Prostate gland (tissue), 2 donors: ENCODE data around the gene ACOT8. TPM values are rescaled to one million over a fixed set of nuclear protein-coding genes. Genes with fewer than 3 reads are reported as not detected.
"Not testable (repeated sequence)": the region's sequence is repeated elsewhere in the genome, so short reads cannot be mapped to it uniquely, and the experiment has no call there.

Experiments used
- DNase-seq: peaks from one replicate; pipeline ENCODE4 v3.0.0-alpha.2; 2019; ENCODE audit warnings: low spot score
- H3K27ac ChIP-seq, 2 donors: fragments of 200-600 bp; sonication (generic); 2 replicates each; pipeline ENCODE4 v1.5.1; 2017 to 2019
- H3K27me3 ChIP-seq: fragments of 200-600 bp; sonication (generic); replicated peaks from 2 replicates; pipeline ENCODE4 v1.5.1; 2019; ENCODE audit not compliant: insufficient read depth
- H3K36me3 ChIP-seq, 2 donors: fragments of 200-600 bp; sonication (generic); 1 replicate in 1 of 2; 2 replicates in 1 of 2; pipeline versions ENCODE4 v1.5.1 to v1.8.1; 2017 to 2019
- H3K4me1 ChIP-seq: fragments of 200-600 bp; sonication (generic); replicated peaks from 2 replicates; pipeline ENCODE4 v1.5.1; 2019
- H3K4me3 ChIP-seq, 2 donors: fragments of 200-600 bp; sonication (generic); 2 replicates each; pipeline ENCODE4 v1.5.1; 2017 to 2019
- H3K9me3 ChIP-seq: fragments of 200-600 bp; sonication (generic); 2 replicates; pipeline ENCODE4 v1.5.1; 2017
- CTCF ChIP-seq, 4 experiments: fragments of 200-600 bp in 2 of 4; fragments of 450-650 bp in 2 of 4; sonication (generic) in 2 of 4; IDR thresholded peaks; 1 replicate in 3 of 4; 2 replicates in 1 of 4; pipeline ENCODE4 v1.5.1; 2016 to 2019; ENCODE audit warnings: antibody characterized with exemption in 4 of 4, mild to moderate bottlenecking in 2 of 4, moderate library complexity in 2 of 4
- POLR2A ChIP-seq: fragments of 450-650 bp; IDR thresholded peaks from one replicate; pipeline ENCODE4 v1.6.1; 2016; ENCODE audit warnings: antibody characterized with exemption, mild to moderate bottlenecking
- POLR2AphosphoS5 ChIP-seq: sonication (generic); formaldehyde crosslinking; IDR thresholded peaks from one replicate; pipeline ENCODE4 v1.6.1; 2017; ENCODE audit warnings: antibody characterized with exemption
- WGBS: methylation state at CpG from one replicate; pipeline ENCODE4 v1.1.5; 2018; 5-methylcytosine and 5-hydroxymethylcytosine counted together
- intact Hi-C: fragments of 100-400 bp; cut with DNase I; formaldehyde crosslinking; loops from one replicate; pipeline ENCODE4 v1.14.2; 2022
- total RNA-seq, 2 donors: library from RNA; depleted of rRNA; stranded (reverse); fragments of >200 nt; gene quantifications; one replicate each; pipeline ENCODE4 v1.1.0, GENCODE V29; 2016

ACOT8 gene
- total RNA-seq: 10 to 100 TPM; 57.4 to 68.1 TPM

GRCh38 chr20:45857114-45857881, at the start of gene ACOT8, which contains the start of gene ZSWIM3:
Gene ACOT8 (minus strand): TSS chr20:45857392. CDS start chr20:45857315, 77 bp downstream.
Gene ZSWIM3 (plus strand): TSS chr20:45857614. CDS start chr20:45857826, 212 bp downstream.
- peak; percentile 100 for DNase-seq
- peaks cover 14% of the 10 kb centered on the region for H3K4me1 ChIP-seq
- TF ChIP-seq CTCF (IDR thresholded peaks at IDR 0.05) (peak in 1 of 4 experiments; percentile 3), POLR2AphosphoS5 (peak; percentile 99), POLR2A (peak; percentile 39)
- H3K27ac ChIP-seq: peak within 1 kb of the TSS; percentile 65 to 70
- intact Hi-C loops: loop anchor here (5.0 kb wide), 1 partner anchor 35 kb away; no protein-coding TSS in a partner anchor
- H3K27me3 ChIP-seq: no peaks in the 10 kb centered on the region
- 0% methylated on average over 36 of the region's 36 CpGs for WGBS
- H3K9me3 ChIP-seq: no peaks in the 10 kb centered on the region
- no peaks in the 10 kb centered on the region for H3K36me3 ChIP-seq
- peak within 1 kb of the TSS; percentile 60 to 73 for H3K4me3 ChIP-seq

GRCh38 chr20:45905505-45906079, 48.4 kb upstream of the ACOT8 start:
- 92% methylated on average over 8 of the region's 8 CpGs for WGBS
- no peaks in the 10 kb centered on the region for H3K9me3 ChIP-seq
- H3K36me3 ChIP-seq: no peaks in the 10 kb centered on the region
- no peak for TF ChIP-seq POLR2A
- no peak for TF ChIP-seq CTCF (IDR thresholded peaks at IDR 0.05)
- TF ChIP-seq POLR2AphosphoS5: no peak
- intact Hi-C loops: no loop called here
- no peak for DNase-seq
- H3K4me1 ChIP-seq: no peaks in the 10 kb centered on the region
- no peak overlapping the region for H3K27ac ChIP-seq
- no peak overlapping the region for H3K4me3 ChIP-seq
- no peaks in the 10 kb centered on the region for H3K27me3 ChIP-seq

- 85% methylated on average over 15 of the region's 16 CpGs for WGBS
- Histone ChIP-seq H3K27ac (no peak overlapping the region), H3K36me3 (no peaks in the 10 kb centered on the region), H3K9me3 (no peaks in the 10 kb centered on the region), H3K4me1 (no peaks in the 10 kb centered on the region), H3K27me3 (no peaks in the 10 kb centered on the region), H3K4me3 (no peak overlapping the region)
- DNase-seq: no peak
- TF ChIP-seq CTCF (IDR thresholded peaks at IDR 0.05) (no peak), POLR2A (no peak), POLR2AphosphoS5 (no peak)
- intact Hi-C loops: no loop called here
Measured at GRCh38 chr20:45904583-45905504, 47.7 kb upstream of the ACOT8 start.

GRCh38 chr20:45902199-45902701, 45.1 kb upstream of the ACOT8 start:
- whole genome bisulfite sequencing: 96% methylated on average over 14 of the region's 14 CpGs
- no peaks in the 10 kb centered on the region for H3K4me1 ChIP-seq
- no peaks in the 10 kb centered on the region for H3K9me3 ChIP-seq
- DNase-seq: no peak
- TF ChIP-seq POLR2A: no peak
- no peak for TF ChIP-seq POLR2AphosphoS5
- TF ChIP-seq CTCF (IDR thresholded peaks at IDR 0.05): no peak
- no peaks in the 10 kb centered on the region for H3K36me3 ChIP-seq
- H3K27me3 ChIP-seq: no peaks in the 10 kb centered on the region
- no peak overlapping the region for H3K4me3 ChIP-seq
- H3K27ac ChIP-seq: no peak overlapping the region
- intact Hi-C loops: no loop called here

GRCh38 chr20:45901332-45901731, 44.1 kb upstream of the ACOT8 start:
- H3K27me3 ChIP-seq, H3K4me1 ChIP-seq, DNase-seq, H3K9me3 ChIP-seq, H3K36me3 ChIP-seq, H3K27ac ChIP-seq, intact Hi-C loops, H3K4me3 ChIP-seq: not testable (repeated sequence)
- 95% methylated on average over 6 of the region's 6 CpGs for WGBS
